SU-DHL-6 (cell line): Measurements from ENCODE around the gene WWOX.

Experiments
- EZH2phosphoT487 ChIP-seq: fragments of 200-600 bp; sonication (generic), shearing (Covaris generic); conservative IDR thresholded peaks from 2 replicates; pipeline ENCODE4 v1.6.1; 2018; ENCODE audit warnings: mild to moderate bottlenecking, antibody characterized with exemption, low read length, moderate library complexity, mixed read lengths
- TF ChIP-seq, protein P1 (sequence below): fragments of 200-600 bp; sonication (generic); IDR thresholded peaks from one replicate; pipeline ENCODE4 v1.5.1; 2017; ENCODE audit warnings: antibody characterized with exemption, mild to moderate bottlenecking, low read length, moderate library complexity; ENCODE audit not compliant: insufficient read depth, poor library complexity, severe bottlenecking

DNA sequence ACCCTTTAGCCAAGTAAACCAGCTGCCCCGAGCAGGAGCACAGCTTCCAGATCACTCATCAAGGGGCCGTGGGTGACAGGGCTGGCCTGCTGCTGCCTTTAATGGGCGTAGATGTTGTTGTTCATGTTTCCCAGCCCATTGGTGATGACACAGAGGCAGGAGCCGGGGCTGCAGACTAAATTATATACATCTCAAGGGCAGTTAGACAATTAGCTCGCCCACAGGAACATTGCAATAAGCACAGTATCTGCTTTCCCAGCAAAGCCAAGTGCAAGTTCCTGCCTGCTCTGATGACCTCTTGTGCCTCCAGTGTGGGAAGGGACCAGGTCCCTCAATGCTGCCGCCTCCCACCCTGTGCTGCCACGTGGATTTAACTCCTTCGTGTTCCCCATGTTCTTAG, 1015.3 kb downstream of the WWOX start:
- TF ChIP-seq, protein P1, sequence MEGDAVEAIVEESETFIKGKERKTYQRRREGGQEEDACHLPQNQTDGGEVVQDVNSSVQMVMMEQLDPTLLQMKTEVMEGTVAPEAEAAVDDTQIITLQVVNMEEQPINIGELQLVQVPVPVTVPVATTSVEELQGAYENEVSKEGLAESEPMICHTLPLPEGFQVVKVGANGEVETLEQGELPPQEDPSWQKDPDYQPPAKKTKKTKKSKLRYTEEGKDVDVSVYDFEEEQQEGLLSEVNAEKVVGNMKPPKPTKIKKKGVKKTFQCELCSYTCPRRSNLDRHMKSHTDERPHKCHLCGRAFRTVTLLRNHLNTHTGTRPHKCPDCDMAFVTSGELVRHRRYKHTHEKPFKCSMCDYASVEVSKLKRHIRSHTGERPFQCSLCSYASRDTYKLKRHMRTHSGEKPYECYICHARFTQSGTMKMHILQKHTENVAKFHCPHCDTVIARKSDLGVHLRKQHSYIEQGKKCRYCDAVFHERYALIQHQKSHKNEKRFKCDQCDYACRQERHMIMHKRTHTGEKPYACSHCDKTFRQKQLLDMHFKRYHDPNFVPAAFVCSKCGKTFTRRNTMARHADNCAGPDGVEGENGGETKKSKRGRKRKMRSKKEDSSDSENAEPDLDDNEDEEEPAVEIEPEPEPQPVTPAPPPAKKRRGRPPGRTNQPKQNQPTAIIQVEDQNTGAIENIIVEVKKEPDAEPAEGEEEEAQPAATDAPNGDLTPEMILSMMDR: no peak
- TF ChIP-seq EZH2phosphoT487: no peak
